HepG2 (cell line): ENCODE data around the gene MAJIN. TPM values are rescaled to one million over a fixed set of nuclear protein-coding genes. Genes with fewer than 3 reads are reported as not detected.
A peak's percentile ranks its signal among the peaks of the same experiment; 100 is the strongest.

Experiments used
- ATAC-seq: fragments of 200-7000 bp; cut with Tn5 transposase; 3 replicates; pipeline ENCODE4 v1.9.1; 2020; ENCODE audit warnings: mild to moderate bottlenecking, moderate library complexity
- BruUV-seq: library from RNA; stranded (reverse); fragments of 400-500 nt; replicated peaks from 2 replicates; lab custom pipeline; 2021; lab: Mats Ljungman, UMichigan
- CTCF ChIA-PET: fragments of 300-600 bp; formaldehyde crosslinking; extraction: SDS; loops from one replicate; lab custom pipeline; 2021; ENCODE audit warnings: low total read pairs, inconsistent platforms, low intra/inter-chr PET ratio; lab: Yijun Ruan, JAX
- POLR2A ChIA-PET: fragments of 350-600 bp; sonication (Branson Sonifier 250); formaldehyde crosslinking; loops from one replicate; lab custom pipeline; 2020; ENCODE audit warnings: antibody characterized with exemption, inconsistent platforms; lab: Yijun Ruan, JAX
- DNase-seq: peaks from one replicate; pipeline ENCODE4 v3.0.0-alpha.2; 2015; ENCODE audit warnings: low spot score
- FAIRE-seq: peaks from 3 replicates; lab custom pipeline; 2011; peaks lifted over from hg19 to GRCh38; lab: Jason Lieb, UNC
- H2AFZ ChIP-seq: one replicate; pipeline ENCODE4 v1.6.1; 2011; ENCODE audit warnings: low read length, inconsistent platforms
- H3K27ac ChIP-seq: fragments of 300-600 bp; 3 replicates; pipeline ENCODE4 v1.8.0; 2011; ENCODE audit warnings: mixed run types, mild to moderate bottlenecking, mixed read lengths, low read length, inconsistent platforms; ENCODE audit not compliant: insufficient read depth; ENCODE audit errors: extremely low read length
- H3K27me3 ChIP-seq, 2 experiments: fragments of 200-600 bp in 1 of 2; 2 replicates in 1 of 2; 3 replicates in 1 of 2; pipeline versions ENCODE4 v1.6.0 to v1.8.0; 2011; ENCODE audit warnings: low read length in 2 of 2, mild to moderate bottlenecking in 2 of 2, moderate library complexity in 2 of 2, inconsistent platforms in 1 of 2; ENCODE audit not compliant: insufficient read depth in 2 of 2, control insufficient read depth in 1 of 2
- H3K36me3 ChIP-seq, 2 experiments: fragments of 200-600 bp in 1 of 2; replicated peaks in 1 of 2; 2 replicates in 1 of 2; 3 replicates in 1 of 2; pipeline versions ENCODE4 v1.5.1 to v1.8.0; 2011; ENCODE audit warnings: low read length in 2 of 2, inconsistent platforms in 1 of 2; ENCODE audit not compliant: insufficient read depth in 2 of 2, control insufficient read depth in 1 of 2
- H3K4me1 ChIP-seq: 2 replicates; pipeline ENCODE4 v1.5.1; 2012; ENCODE audit warnings: low read length, inconsistent platforms; ENCODE audit not compliant: insufficient read depth
- H3K4me2 ChIP-seq: 2 replicates; pipeline ENCODE4 v1.6.0; 2011; ENCODE audit warnings: low read depth, low read length, inconsistent platforms
- H3K4me3 ChIP-seq, 3 experiments: fragments of 200-600 bp in 1 of 3; sonication (generic), shearing (Covaris generic) in 1 of 3; replicated peaks in 1 of 3; 2 replicates each; pipeline ENCODE4 v1.5.1; 2011 to 2016; ENCODE audit warnings: low read length in 3 of 3, inconsistent platforms in 2 of 3, low read depth in 2 of 3, mild to moderate bottlenecking in 2 of 3, control low read depth in 1 of 3, mixed read lengths in 1 of 3; ENCODE audit not compliant: insufficient read depth in 1 of 3
- H3K79me2 ChIP-seq: one replicate; pipeline ENCODE4 v1.6.1; 2011; ENCODE audit warnings: low read length, inconsistent platforms; ENCODE audit not compliant: insufficient read depth
- H3K9ac ChIP-seq: 2 replicates; pipeline ENCODE4 v1.6.0; 2011; ENCODE audit warnings: mild to moderate bottlenecking, low read depth, low read length, inconsistent platforms; ENCODE audit not compliant: insufficient read depth
- H3K9me3 ChIP-seq: 2 replicates; pipeline ENCODE4 v1.5.1; 2012; ENCODE audit warnings: mild to moderate bottlenecking, low read length
- H4K20me1 ChIP-seq: 2 replicates; pipeline ENCODE4 v1.6.0; 2011; ENCODE audit warnings: inconsistent platforms, mild to moderate bottlenecking, low read length, moderate library complexity; ENCODE audit not compliant: insufficient read depth
- ATF6 ChIP-seq: sonication (generic); formaldehyde crosslinking; conservative IDR thresholded peaks from 2 replicates; pipeline ENCODE4 v1.4.0; 2020; ENCODE audit warnings: missing genetic modification reagents
- ATRX ChIP-seq: sonication (generic); formaldehyde crosslinking; IDR thresholded peaks from 2 replicates; pipeline ENCODE4 v1.4.0; 2020; ENCODE audit warnings: missing genetic modification reagents, borderline replicate concordance
- CREB3 ChIP-seq: sonication (generic); formaldehyde crosslinking; IDR thresholded peaks from 2 replicates; pipeline ENCODE4 v1.5.0; 2020; ENCODE audit warnings: missing genetic modification reagents
- ELF1 ChIP-seq: sonication (generic); formaldehyde crosslinking; IDR thresholded peaks from 2 replicates; pipeline ENCODE4 v1.4.0; 2020; ENCODE audit warnings: missing genetic modification reagents
- KDM6A ChIP-seq: IDR thresholded peaks from 2 replicates; pipeline ENCODE4 v1.6.1; 2016; ENCODE audit warnings: low read depth
- NFKBIZ ChIP-seq: IDR thresholded peaks from 2 replicates; pipeline ENCODE4 v1.6.1; 2018; ENCODE audit warnings: missing genetic modification reagents, missing compliant biosample characterization
- POLR2G ChIP-seq: fragments of 200-400 bp; formaldehyde crosslinking; IDR thresholded peaks from 2 replicates; pipeline ENCODE4 v1.6.1; 2018; ENCODE audit warnings: mild to moderate bottlenecking, low read depth, low read length, moderate library complexity
- SNAPC2 ChIP-seq: sonication (generic); formaldehyde crosslinking; IDR thresholded peaks from 2 replicates; pipeline ENCODE4 v1.8.1; 2022; ENCODE audit warnings: mild to moderate bottlenecking, missing genetic modification reagents
- SRY ChIP-seq: sonication (generic); formaldehyde crosslinking; IDR thresholded peaks from 2 replicates; pipeline ENCODE4 v1.8.0; 2022; ENCODE audit warnings: mild to moderate bottlenecking, missing genetic modification reagents
- THAP8 ChIP-seq: sonication (generic); formaldehyde crosslinking; IDR thresholded peaks from 2 replicates; pipeline ENCODE4 v1.5.1; 2020; ENCODE audit warnings: missing genetic modification reagents, mild to moderate bottlenecking, borderline replicate concordance
- TRAFD1 ChIP-seq: sonication (generic); formaldehyde crosslinking; IDR thresholded peaks from 2 replicates; pipeline ENCODE4 v1.5.1; 2020; ENCODE audit warnings: missing genetic modification reagents, mild to moderate bottlenecking, borderline replicate concordance
- ZMYM4 ChIP-seq: sonication (generic); formaldehyde crosslinking; IDR thresholded peaks from 2 replicates; pipeline ENCODE4 v1.8.1; 2023; ENCODE audit warnings: mild to moderate bottlenecking, missing genetic modification reagents
- ZNF335 ChIP-seq: sonication (generic); formaldehyde crosslinking; IDR thresholded peaks from 2 replicates; pipeline ENCODE4 v1.4.0; 2020; ENCODE audit warnings: missing genetic modification reagents
- ZNF841 ChIP-seq: sonication (generic); formaldehyde crosslinking; IDR thresholded peaks from 2 replicates; pipeline ENCODE4 v1.8.1; 2023; ENCODE audit warnings: missing genetic modification reagents, borderline replicate concordance
- ZNF878 ChIP-seq: sonication (generic); formaldehyde crosslinking; IDR thresholded peaks from 2 replicates; pipeline ENCODE4 v1.8.1; 2023; ENCODE audit warnings: mild to moderate bottlenecking, missing genetic modification reagents, moderate library complexity
- ZNF883 ChIP-seq: sonication (generic); formaldehyde crosslinking; IDR thresholded peaks from 2 replicates; pipeline ENCODE4 v1.5.1; 2020; ENCODE audit warnings: mild to moderate bottlenecking, missing genetic modification reagents; ENCODE audit errors: not compliant biosample characterization
- ZSCAN12 ChIP-seq: sonication (generic); formaldehyde crosslinking; IDR thresholded peaks from 2 replicates; pipeline ENCODE4 v1.9.0; 2021; ENCODE audit warnings: mild to moderate bottlenecking, missing genetic modification reagents
- WGBS: methylation state at CpG from one replicate; pipeline ENCODE4 v1.1.6; 2017; ENCODE audit warnings: low lambda C conversion rate; 5-methylcytosine and 5-hydroxymethylcytosine counted together
- in situ Hi-C: cut with HindIII; loops from 2 replicates; pipeline ENCODE4 v1.10.0; 2017; ENCODE audit warnings: low pct_unique_long_range_greater_than_20kb; ENCODE audit not compliant: extremely low pct_ligation_motif_present
- intact Hi-C: fragments of 100-400 bp; cut with micrococcal nuclease; formaldehyde crosslinking; loops from one replicate; pipeline ENCODE4 v1.10.0; 2022; ENCODE audit not compliant: unreplicated experiment
- polyA plus RNA-seq, 8 experiments: library from polyadenylated mRNA; depleted of rRNA in 3 of 8; stranded (reverse) in 7 of 8; unstranded in 1 of 8; fragments of >200 nt; fragmentation: Illumina TruSeq in 4 of 8; extraction: Trizol in 4 of 8; gene quantifications; 2 replicates each; pipeline versions ENCODE4 v1.2.1 to v1.2.3, GENCODE V29; 2011 to 2016; ENCODE audit warnings: low read depth in 4 of 8, missing spikeins in 1 of 8, mixed read lengths in 1 of 8; ENCODE audit not compliant: insufficient read depth in 1 of 8
- total RNA-seq, 5 experiments: library from RNA; depleted of rRNA; stranded (reverse); fragments of >200 nt; fragmentation: Illumina TruSeq; extraction: Trizol; gene quantifications; 2 replicates each; pipeline ENCODE4 v1.2.3, GENCODE V29; 2016; ENCODE audit warnings: low read depth in 1 of 5
- TF ChIP-seq, protein P1 (sequence below): sonication (generic); formaldehyde crosslinking; IDR thresholded peaks from 2 replicates; pipeline ENCODE4 v1.4.0; 2020; ENCODE audit warnings: missing genetic modification reagents

The MAJIN gene
- total and polyA plus RNA-seq, 2 of the 13 experiments (the other 11 are each of a cell fraction or from before 2014, with no cell fraction given): not detected

- H2AFZ ChIP-seq: peak within 1 kb of the TSS; percentile 88
- ChIA-PET CTCF (no interaction called here), POLR2A (interaction anchor here (0.8 to 1.7 kb wide), 8 partner anchors 8 to 211 kb away, joined by 3 to 22 read pairs (median 4); partner anchors contain the start of genes BATF2 and GPHA2)
- FAIRE-seq (peak; percentile 98), DNase-seq (peak; percentile 85), ATAC-seq (peak; percentile 94)
- no peaks in the 10 kb centered on the region for H3K9me3 ChIP-seq
- in situ Hi-C loops: no loop called here
- 1% methylated on average over 11 of the region's 47 CpGs for WGBS
- no peaks in the 10 kb centered on the region; a peak in 1 of 5 replicates for H3K27me3 ChIP-seq
- peak within 1 kb of the TSS; percentile 81 for H3K9ac ChIP-seq
- H3K4me2 ChIP-seq: peak within 1 kb of the TSS; percentile 99
- intact Hi-C loops: loop anchor here (2.0 kb wide), 1 partner anchor 73 kb away; the partner anchor contains the start of gene BATF2
- BruUV-seq: no TSS peak
- no peaks in the 10 kb centered on the region for H4K20me1 ChIP-seq
- peak within 1 kb of the TSS; percentile 64 for H3K27ac ChIP-seq
- H3K4me3 ChIP-seq: peak within 1 kb of the TSS; percentile 58 to 80 (median 72)
- H3K36me3 ChIP-seq: no peaks in the 10 kb centered on the region
- peaks cover 44% of the 10 kb centered on the region for H3K4me1 ChIP-seq
- no peaks in the 10 kb centered on the region for H3K79me2 ChIP-seq
- TF ChIP-seq ZNF883 (no peak), CREB3 (no peak), ATF6 (0 out of 2 replicates have a peak, but pooled peaks have one; percentile 35), ATRX (CRISPR knock-in tag) (no peak), ZMYM4 (CRISPR knock-in tag) (no peak), ELF1 (CRISPR knock-in tag) (peak; percentile 83), POLR2G (peak; percentile 45; the same call in 1 of the 2 replicates), SRY (no peak), ZNF841 (CRISPR knock-in tag) (no peak), ZSCAN12 (CRISPR knock-in tag) (no peak; the same call in 1 of the 2 replicates), THAP8 (CRISPR knock-in tag) (no peak; the same call in 1 of the 2 replicates), ZNF878 (CRISPR knock-in tag) (no peak), SNAPC2 (CRISPR knock-in tag) (no peak), ZNF335 (CRISPR knock-in tag) (no peak), TRAFD1 (CRISPR knock-in tag) (no peak), KDM6A (CRISPR knock-in tag) (no peak), NFKBIZ (no peak)
- TF ChIP-seq, protein P1, sequence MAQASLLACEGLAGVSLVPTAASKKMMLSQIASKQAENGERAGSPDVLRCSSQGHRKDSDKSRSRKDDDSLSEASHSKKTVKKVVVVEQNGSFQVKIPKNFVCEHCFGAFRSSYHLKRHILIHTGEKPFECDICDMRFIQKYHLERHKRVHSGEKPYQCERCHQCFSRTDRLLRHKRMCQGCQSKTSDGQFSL (CRISPR knock-in tag): peak; percentile 94
These were observed 47.7 kb downstream of the MAJIN start, which contains the start of gene PPP2R5B for GRCh38 chr11:64923944-64924909. Gene PPP2R5B (plus strand): TSS chr11:64924689. CDS start chr11:64925735, 1,046 bp downstream.
